SKM-1 (cell line): ENCODE results near the gene TOX4.

ENCODE experiments used
- DNase-seq: peaks from one replicate; lab custom pipeline; 2025; ENCODE audit not compliant: unreplicated experiment; lab: John Stamatoyannopoulos, UW

TOX4 gene

DNA sequence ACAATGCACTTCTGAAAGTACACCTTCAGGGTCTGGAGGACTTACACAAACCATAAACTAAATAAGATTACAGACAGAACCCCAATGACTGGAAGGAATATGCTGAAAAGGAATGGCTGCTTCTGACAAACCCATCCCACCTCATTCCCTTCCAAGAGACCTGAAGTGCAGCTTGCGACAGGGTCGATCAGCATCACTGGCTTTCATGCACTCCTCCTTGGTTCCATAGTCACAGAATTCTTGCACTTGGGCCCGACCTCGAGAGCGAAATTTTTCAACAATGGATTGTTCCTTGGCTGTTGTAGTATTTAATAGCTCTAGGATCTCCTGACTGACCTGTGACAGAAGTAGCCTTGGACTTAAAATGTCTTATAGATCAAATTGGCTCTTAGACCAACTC is 24.6 kb downstream of the TOX4 start:
- DNase-seq, result no peak

DNA sequence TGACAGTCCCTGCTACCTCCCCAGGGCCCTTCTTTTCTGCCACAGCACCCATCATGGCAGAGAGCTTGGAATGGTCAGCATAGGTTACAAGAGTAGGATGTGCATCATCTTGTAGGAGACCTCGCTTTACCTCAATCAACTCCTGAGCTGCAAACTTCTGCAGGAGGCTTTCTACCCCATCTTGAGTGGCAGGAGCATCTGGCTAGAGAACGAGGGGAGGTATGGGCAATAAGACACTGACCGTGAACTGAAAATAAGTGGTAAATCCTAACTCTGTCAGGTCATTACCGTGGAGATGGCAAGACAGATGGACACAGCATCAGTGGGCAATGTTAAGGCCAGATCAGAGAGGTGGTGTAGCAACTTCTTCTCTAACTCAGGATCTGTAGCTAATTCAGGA is 26.4 kb downstream of the TOX4 start:
- no peak for DNase-seq

DNA sequence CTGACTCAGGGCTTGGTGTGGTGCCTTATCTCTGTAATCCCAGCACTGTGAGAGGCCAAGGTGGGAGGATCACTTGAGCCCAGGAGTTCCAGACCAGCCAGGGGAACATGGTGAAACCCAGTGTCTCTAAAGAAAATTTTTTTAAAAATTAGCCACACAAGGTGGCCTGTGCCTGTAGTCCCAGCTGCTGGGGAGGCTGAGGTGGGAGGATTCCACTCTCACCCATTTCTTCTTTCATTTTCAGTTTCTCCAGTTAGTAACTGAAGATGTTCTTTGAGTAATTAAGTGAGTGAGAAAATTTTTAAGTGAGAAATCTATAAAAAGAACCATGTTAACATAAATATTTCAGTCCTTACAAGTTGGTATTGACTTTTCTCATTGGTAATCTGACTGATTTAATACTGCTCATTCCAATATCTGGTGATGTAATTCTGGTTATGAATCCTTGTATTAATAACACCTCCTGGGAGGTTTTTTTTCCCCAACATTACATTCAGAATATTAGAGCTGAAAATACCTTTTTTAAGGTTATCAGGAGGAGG is 28.1 kb downstream of the TOX4 start:
- no peak for DNase-seq

DNA sequence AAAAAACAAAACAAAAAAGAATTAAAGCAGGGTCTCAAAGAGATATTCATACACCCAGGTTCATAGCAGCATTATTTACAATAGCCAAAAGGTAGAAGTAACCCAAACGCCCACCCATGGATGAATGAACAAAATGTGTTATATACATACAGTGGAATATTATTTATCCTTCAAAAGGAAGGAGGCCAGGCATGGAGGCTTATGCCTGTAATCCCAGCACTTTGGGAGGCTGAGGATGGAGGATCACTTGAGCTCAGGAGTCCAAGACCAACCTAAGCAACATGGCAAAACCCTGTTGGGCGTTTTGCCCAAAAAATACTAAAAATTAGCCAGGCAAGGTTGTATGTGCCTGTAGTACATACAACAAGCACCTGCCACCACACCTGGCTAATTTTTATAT is 29.6 kb downstream of the TOX4 start:
- DNase-seq, result no peak

DNA sequence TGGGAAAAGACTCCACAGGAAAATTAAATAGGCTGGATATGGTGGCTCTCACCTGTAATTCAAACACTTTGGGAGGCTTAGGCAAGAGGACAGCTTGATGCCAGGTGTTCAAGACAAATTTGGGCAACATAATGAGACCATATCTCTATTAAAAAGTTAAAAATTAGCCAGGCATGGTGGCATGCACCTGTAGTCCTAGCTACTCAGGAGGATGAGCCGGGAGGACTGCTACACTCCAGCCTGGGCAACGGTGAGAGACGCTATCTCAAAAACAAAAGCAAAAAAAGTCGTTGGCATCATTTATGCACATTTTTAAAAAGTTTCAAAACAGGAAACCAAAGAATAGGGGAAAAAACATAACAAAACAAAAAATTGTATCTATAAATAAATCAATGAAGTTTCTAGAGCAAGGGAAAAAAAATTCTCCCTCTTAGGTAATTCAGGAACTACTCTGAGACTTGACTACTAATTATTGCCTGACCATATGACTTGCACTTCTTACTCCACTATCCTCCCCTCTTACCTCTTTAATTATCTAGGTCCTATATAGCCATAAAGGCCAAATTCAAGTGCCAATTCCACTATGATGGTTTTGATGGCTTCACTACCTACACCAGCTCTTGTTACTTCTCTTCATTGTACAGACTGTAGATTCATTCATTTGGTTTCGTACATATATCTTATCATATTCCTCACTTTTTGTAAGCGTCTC is 32.6 kb downstream of the TOX4 start:
- DNase-seq, result no peak

DNA sequence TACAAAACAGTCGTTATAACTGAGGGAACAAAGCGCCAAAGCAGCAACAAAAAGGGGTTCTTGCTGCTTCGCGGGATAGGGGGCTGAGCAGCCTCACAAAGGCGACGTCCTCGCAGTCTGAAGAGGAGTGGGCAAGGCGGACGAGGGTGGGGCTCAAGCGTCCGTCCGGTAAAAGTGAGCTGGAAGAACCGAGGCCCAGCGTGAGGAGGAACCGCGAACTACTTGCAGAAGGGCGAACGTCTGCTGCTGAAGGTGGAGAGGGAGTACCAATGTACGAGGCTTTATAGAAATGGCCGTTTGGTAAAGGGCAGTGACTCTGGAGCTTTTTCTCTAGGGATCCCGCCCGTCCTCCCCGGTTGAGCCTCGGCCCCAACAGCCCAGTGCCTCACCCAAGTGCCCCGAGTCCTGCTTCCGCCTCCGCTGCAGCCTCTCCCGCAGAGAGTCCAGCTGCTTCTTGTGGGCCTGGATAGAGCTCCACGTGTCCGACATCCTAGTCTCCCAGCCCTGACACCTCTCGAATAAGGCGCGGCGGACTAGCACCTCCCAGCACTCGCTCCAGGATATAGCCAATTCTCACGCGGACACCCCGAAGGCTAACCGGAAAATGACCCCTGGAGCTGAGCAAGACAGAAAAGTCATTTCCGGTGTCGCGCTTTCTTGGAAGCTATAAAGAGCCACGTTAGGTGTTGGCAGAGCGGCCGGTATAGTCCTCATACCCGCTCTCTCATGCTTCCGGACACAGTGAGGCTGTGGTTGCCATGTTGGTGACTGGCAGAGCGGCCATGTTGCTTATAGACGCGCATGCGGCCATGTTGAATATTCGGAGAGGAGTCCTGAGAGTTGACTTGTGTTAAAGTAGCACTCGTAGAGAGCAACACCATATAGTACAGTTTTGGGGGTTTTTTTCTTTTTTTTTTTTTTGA is 34.0 kb downstream of the TOX4 start, which contains the start of gene METTL3:
Gene METTL3 (minus strand): TSS at position 606 of the 923 bp plus-strand sequence. CDS start 117 bp downstream, at position 489.
- peak; percentile 82 for DNase-seq

DNA sequence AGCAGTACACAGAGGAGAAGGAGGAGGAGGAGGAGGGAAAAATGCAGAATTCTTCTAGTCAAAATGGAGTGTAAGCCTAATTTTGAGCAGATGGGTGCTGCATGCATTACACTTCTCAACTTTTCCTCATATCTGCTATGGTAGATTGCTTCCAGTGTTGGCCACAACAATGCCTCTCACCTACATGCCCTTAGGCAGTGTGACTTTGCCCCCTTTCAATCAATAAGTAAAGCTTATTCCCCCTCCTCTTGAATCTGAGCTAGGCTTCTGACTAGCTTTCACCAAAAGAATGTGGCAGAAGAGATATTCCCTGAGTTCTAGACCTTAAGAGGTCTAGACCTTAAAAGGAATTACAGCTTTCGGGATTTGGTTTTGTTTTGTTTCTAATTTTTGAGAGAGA is 37.3 kb downstream of the TOX4 start:
- DNase-seq, result no peak

DNA sequence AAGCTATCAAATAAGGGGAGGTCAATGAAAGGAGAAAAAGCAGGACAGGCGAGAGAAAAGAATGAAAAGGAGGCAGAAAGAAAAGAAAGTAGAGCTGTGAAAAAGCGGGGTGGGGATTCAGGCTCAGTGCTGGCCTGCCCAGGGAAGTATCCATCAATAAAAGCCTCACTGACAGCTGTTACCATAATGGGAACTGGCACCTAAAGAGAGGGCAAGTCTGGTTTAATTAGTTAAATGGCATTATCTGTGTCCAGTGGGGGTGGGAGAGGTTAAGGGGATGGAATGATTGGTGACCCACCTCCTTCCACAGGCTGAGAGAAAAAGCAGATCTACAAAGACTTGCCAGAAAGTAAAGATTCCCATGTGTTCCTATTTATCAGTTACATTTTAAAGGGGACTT is 41.7 kb downstream of the TOX4 start:
- no peak for DNase-seq

DNA sequence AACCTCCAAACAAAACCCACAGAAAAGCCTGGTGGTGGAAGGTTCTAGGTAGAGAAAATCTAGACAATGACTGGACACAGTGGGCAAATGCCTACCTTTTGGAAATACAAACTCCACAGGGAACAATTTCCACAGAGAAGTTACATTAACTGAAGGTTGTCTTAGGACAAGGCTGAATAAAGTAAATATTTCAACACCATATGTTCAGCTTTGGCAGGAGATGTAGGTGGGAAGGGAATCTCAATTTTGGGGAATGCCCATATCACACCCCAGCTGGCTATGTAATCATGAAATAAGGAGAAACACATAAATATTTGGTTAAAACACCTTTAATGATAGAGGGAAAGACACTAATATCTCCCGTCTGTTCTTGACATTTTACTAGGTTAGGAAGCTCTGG is 43.8 kb downstream of the TOX4 start:
- no peak for DNase-seq

DNA sequence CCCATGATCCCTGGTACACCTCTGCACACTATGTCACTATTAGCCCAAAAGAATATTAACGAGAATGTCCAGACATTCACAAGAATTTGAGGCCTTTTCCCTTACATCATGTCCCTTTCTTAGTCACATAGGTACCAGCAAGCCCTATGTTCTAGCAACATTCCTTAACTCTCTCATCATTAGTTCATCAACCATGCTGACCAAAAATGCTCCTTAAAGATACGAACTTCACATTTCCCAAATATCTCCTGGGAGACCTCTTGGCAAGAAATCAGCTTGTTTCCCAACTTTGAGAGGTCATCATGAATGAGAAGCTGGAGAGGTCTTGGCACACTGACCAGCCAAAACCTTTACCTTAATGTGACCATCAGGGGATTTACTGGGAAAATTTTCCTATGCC is 44.5 kb downstream of the TOX4 start:
- DNase-seq, result no peak

DNA sequence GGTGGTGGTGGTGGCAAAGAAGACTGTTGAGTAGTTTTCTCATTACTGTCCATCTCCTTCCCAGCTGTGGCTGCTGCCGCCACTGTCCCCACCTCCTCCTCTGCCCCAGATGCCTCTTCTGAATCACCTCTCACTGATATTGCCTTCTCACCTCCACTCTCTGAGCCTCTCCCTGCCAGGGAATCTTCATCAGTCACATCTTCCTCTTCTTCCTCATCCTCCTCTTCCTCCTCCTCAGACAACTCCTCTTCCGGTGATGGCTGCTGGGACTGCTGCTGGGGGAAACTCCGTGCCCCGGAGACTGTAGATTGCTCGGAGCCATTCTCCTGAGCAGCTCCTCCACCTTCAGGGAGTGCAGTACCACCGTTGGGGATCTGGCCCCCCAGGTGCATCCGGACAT is 46.2 kb downstream of the TOX4 start:
- DNase-seq, result no peak

DNA sequence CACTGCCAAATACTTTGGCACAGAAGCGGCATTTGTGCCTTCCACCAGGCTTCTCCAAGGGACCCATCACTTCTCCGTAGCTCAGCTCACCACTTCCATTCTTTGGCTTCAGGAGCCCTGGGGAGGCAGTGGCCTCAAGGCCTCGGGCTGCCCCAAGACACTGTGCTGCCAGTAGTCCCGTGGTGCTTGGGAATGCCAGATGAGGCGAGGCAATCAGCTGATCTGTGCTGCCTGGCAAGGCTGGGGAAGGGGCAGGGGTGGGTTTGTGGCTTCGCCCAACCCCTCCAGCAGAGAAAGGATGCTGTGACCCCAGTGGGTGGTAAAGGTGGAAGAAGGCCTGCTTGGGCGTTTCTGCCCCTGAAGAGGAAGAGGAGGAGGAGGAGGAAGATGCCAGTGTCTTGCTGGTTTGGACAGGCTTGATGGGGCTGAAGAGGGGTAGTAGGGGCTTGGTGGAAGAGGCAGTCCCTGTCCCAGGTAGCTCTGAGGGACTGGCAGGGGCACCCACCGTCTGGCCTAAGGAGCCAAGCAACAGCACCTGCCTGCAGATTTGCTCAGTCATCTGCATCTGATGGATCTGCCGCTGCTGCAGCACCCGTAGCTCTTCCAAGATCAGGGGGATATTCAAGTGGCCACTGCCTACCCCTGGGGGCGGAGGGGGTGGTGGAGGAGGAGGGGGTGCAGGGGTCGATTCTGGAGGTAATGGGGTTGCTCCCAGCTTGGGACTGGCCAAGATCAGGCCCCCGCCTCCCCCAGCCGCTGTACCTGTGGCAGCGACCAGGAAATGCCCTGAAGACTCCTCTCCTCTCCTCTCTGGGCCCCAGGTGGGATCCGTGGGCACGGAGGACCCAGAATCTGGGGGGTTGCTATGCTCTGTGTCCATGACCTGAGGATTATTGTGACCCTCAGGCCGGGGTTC is 47.8 kb downstream of the TOX4 start:
- no peak for DNase-seq

DNA sequence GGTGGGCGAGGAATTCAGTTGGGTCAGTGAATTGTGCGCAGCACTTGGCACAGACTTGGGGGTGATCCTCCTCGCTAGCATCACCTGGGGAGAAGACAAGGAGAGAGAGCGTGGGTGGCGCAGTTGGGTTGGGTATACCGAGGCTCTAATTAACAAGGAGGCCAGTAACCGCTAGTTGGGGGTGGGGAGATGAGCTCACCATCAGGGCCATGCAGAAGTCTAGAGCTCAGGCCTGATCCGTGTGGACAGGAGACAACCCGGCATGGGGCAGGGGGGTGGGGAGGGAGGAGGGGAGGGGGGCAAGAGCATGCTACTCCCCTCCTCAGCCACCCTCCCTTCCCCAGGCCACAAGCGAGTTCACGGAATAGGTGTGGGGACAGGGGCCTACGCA is 48.6 kb downstream of the TOX4 start:
- DNase-seq, result no peak

DNA sequence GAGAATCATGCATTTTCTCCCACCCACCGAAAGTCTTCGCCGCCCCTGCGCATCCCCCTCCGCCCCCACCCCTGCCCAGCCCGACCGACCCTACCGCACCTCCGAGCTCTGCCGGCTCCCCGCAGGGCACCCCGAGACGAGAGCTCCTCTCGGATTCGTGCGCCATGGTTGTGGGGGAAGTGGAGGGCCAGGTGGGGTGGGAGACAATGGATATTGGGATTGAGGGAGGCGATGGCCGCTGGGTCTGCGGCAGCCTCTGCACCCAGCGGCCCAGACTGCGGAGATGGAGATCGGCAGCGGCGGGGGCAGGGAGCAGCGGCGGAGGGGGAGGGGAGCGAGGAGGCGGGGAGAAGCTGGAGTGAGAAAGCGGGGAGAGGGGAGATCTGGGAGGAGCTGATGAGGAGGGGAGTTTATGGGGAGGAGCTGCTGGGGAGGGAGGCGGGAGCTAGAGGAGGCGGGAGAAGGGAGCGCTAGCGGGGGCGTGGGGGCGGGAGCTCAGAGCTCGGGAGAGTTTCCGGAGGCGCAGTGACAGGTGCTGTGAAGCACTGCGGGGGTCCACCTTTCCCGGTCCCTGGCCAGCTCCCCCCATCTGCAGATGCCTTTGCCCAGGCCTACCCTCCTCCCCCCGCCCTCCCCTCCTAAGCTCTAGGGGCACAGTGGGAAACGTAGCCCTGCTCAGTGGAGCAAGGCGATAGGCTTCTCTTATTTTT is 49.1 kb downstream of the TOX4 start, which contains the start of gene SALL2:
Gene SALL2 (minus strand): TSS at position 385 of the 710 bp plus-strand sequence. CDS start 219 bp downstream, at position 166.
- DNase-seq, result no peak

DNA sequence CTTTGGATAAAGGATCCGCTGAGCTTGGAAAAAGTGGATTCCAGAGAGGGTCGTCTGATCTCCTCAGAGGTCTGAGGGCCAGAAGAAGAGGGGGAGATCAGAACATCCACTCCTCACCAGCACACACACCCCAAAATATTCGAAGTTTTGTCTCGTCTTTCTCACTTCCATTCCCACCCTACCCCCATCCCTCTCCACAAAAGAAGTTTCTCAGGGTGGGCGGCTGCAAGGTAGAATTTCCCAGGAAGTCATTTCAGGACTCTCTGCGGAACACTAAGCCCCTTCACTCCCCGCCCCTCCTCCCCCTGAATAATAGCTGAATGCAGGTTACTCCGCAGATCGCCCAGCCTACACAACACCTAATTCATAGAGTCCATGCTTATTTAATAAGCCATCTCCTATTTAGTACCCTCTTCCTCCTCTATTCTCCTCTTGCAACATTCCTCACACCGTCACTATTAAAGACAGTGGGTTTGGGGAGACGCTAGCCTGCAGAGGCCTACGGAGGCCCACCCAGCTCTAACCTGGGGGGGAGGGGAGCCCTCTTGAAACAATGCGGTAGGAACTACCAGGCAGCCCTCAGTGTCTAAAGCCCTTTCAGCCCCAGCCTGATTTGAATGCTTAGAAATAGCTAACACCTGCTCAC is 49.8 kb downstream of the TOX4 start:
- DNase-seq, result no peak

DNA sequence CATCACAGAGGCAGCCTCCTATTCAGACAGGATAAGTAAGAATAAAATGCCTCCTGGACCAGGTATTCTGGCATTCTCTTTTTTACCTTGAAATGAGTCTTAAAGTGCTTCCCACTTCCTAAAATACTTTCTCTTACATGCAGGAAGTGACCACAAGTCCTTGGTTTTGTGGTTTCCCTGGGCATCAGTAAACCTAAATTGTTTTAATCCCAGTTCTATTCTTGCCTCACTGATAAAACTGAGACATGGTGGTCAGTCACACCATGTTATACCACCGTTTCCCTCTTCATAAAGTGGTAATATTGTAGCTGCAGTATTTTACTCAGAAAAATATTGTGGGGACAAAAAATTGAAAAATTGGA is 50.3 kb downstream of the TOX4 start:
- no peak for DNase-seq

DNA sequence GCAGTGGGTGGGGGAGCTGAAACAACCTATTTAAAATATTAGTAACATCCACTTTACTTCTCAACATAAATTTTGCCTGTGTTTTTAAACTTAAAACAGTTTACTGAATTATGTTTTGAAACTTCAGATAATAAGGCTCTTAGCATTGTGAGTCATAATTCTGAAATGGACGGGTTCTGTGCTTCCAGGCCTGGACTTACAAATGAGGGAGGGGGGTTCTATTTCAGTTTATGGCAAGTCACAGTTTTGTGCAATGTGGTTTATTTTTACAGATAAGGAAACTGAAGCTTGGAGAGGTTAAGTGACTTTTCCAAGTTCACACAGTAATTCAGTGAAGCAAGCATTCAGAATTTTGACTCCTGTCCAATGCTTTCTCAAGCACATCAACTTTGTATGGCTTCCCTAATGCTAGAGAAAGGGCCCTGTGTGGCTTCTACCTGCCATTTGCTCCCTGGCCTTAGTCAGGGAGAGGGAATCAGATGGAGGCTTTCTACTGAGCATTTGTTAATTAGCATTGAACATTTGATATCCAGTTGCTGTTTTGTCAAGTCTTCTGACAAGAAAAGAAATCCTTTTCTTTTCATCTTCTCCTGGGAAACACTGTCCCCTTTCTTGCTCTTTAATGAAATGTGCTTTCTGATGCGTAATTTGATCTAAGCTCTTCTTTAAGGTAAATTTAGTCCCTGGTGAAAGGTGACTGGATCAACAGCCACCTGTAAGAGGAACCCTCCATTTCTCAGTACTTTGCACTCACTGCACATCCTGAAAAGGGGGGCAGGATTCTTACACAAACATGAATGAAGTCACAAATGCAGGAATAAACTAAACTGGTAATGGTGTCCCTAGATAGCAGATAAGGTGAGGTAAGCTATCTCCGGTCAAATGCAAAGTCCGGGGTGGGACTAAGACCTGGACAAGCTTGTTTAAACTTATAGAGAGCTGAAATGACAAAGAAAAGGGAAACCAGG is 51.7 kb downstream of the TOX4 start:
- no peak for DNase-seq

DNA sequence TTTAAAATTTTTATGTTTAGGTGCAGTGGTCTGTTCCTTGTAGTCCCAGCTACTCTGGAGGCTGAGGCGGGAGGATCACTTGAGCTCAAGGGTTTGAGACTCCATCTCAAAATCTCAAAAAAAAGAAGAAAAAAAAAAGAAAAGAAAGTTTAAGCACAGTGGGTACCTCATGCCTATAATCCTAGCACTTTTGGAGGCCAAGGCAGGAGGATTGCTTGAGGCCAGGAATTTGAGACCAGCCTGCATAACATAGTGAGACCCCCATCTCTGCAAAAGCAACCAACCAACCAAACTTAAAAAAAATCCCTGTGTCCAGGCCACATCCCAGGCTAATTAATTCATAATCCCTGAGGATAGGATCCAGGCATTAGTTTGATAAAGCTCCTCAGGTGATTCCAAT is 52.5 kb downstream of the TOX4 start:
- DNase-seq, result no peak

DNA sequence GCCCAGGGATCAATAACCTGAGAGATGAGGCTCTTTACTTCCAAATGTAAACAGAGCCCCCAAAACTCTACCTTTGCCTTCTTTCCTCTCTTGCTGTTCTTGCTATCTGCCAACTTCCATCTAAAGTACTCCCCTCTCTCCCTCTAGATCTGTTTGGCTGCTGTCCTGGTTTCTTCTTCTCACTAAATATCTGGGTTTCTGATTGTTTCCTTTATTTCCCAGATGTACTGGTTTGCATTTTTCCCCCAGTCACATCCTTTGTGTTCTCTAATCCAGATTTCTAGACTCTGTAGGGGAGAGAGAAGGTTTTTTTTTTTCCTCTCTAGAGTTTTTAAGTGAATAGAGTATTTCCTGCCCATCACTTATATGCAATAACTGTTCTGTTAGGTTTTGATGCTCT is 56.3 kb downstream of the TOX4 start:
- DNase-seq, result no peak
